Liver (tissue), 9 donors: ENCODE measurements around the gene TAB2. TPM values are rescaled to one million over a fixed set of nuclear protein-coding genes. Genes with fewer than 3 reads are reported as not detected.

ENCODE experiments used
- DNase-seq: peaks from one replicate; pipeline ENCODE4 v3.0.0-alpha.2; 2017; ENCODE audit warnings: low spot score
- H3K27ac ChIP-seq, 2 donors: one replicate each; pipeline ENCODE4 v1.7.0; 2013; ENCODE audit warnings: inconsistent platforms in 2 of 2, low read length in 2 of 2, control low read depth in 1 of 2, low read depth in 1 of 2, mild to moderate bottlenecking in 1 of 2
- H3K27me3 ChIP-seq, 4 donors: one replicate each; pipeline versions ENCODE4 v1.6.1 to v1.7.0; 2013; ENCODE audit warnings: low read length in 3 of 4, inconsistent platforms in 1 of 4, mild to moderate bottlenecking in 1 of 4, moderate library complexity in 1 of 4; ENCODE audit not compliant: control insufficient read depth in 4 of 4, insufficient read depth in 4 of 4
- H3K36me3 ChIP-seq, 4 donors: one replicate each; pipeline versions ENCODE4 v1.6.1 to v1.7.0; 2013; ENCODE audit warnings: low read length in 3 of 4, mild to moderate bottlenecking in 3 of 4, low read depth in 1 of 4, moderate library complexity in 1 of 4; ENCODE audit not compliant: control insufficient read depth in 4 of 4, insufficient read depth in 3 of 4
- H3K4me1 ChIP-seq, 4 donors: one replicate each; pipeline versions ENCODE4 v1.6.1 to v1.7.0; 2013; ENCODE audit warnings: low read length in 3 of 4, mild to moderate bottlenecking in 3 of 4, moderate library complexity in 1 of 4; ENCODE audit not compliant: control insufficient read depth in 4 of 4, insufficient read depth in 4 of 4
- H3K4me3 ChIP-seq, 3 donors: one replicate each; pipeline versions ENCODE4 v1.6.1 to v1.7.0; 2013; ENCODE audit warnings: low read length in 3 of 3, control low read depth in 1 of 3, low read depth in 1 of 3, mild to moderate bottlenecking in 1 of 3
- H3K9ac ChIP-seq, 2 donors: one replicate each; pipeline ENCODE4 v1.7.0; 2013; ENCODE audit warnings: low read length in 2 of 2, mild to moderate bottlenecking in 2 of 2, moderate library complexity in 2 of 2, control low read depth in 1 of 2, low read depth in 1 of 2
- H3K9me3 ChIP-seq, 4 donors: one replicate each; pipeline versions ENCODE4 v1.6.1 to v1.7.0; 2013; ENCODE audit warnings: low read length in 3 of 4; ENCODE audit not compliant: control insufficient read depth in 4 of 4
- ATF3 ChIP-seq: IDR thresholded peaks from 2 replicates; pipeline ENCODE4 v1.6.1; 2016; ENCODE audit warnings: antibody characterized with exemption
- EGR1 ChIP-seq, 2 donors: IDR thresholded peaks; 2 replicates each; pipeline ENCODE4 v1.6.1; 2016 to 2018; ENCODE audit warnings: antibody characterized with exemption in 2 of 2, low read depth in 2 of 2
- FOXA1 ChIP-seq: IDR thresholded peaks from 2 replicates; pipeline ENCODE4 v1.6.1; 2016; ENCODE audit warnings: antibody characterized with exemption
- FOXA2 ChIP-seq: IDR thresholded peaks from 2 replicates; pipeline ENCODE4 v1.6.1; 2016; ENCODE audit warnings: antibody characterized with exemption
- GABPA ChIP-seq, 2 donors: IDR thresholded peaks in 1 of 2; conservative IDR thresholded peaks in 1 of 2; 2 replicates each; pipeline ENCODE4 v1.6.1; 2016; ENCODE audit warnings: antibody characterized with exemption in 2 of 2, mild to moderate bottlenecking in 1 of 2, moderate library complexity in 1 of 2
- HNF4A ChIP-seq, 2 donors: conservative IDR thresholded peaks; 2 replicates each; pipeline ENCODE4 v1.6.1; 2016; ENCODE audit warnings: antibody characterized with exemption in 2 of 2, mild to moderate bottlenecking in 2 of 2
- HNF4G ChIP-seq: IDR thresholded peaks from 2 replicates; pipeline ENCODE4 v1.6.1; 2016; ENCODE audit warnings: antibody characterized with exemption
- JUND ChIP-seq, 2 donors: IDR thresholded peaks; 2 replicates each; pipeline ENCODE4 v1.6.1; 2016; ENCODE audit warnings: antibody characterized with exemption in 2 of 2
- MAX ChIP-seq: IDR thresholded peaks from 2 replicates; pipeline ENCODE4 v1.6.1; 2016; ENCODE audit warnings: antibody characterized with exemption
- NR2F2 ChIP-seq: IDR thresholded peaks from 2 replicates; pipeline ENCODE4 v1.6.1; 2016; ENCODE audit warnings: antibody characterized with exemption
- RAD21 ChIP-seq, 2 donors: IDR thresholded peaks; 2 replicates each; pipeline ENCODE4 v1.6.1; 2016; ENCODE audit warnings: antibody characterized with exemption in 2 of 2, mild to moderate bottlenecking in 2 of 2
- REST ChIP-seq: IDR thresholded peaks from 2 replicates; pipeline ENCODE4 v1.6.1; 2016; ENCODE audit warnings: antibody characterized with exemption, mild to moderate bottlenecking
- RXRA ChIP-seq, 2 donors: IDR thresholded peaks; 2 replicates each; pipeline ENCODE4 v1.6.1; 2017 to 2018; ENCODE audit warnings: antibody characterized with exemption in 2 of 2, mild to moderate bottlenecking in 1 of 2
- SP1 ChIP-seq: IDR thresholded peaks from 2 replicates; pipeline ENCODE4 v1.6.1; 2018; ENCODE audit warnings: antibody characterized with exemption, mild to moderate bottlenecking
- TAF1 ChIP-seq: conservative IDR thresholded peaks from 2 replicates; pipeline ENCODE4 v1.6.1; 2016; ENCODE audit warnings: antibody characterized with exemption, mild to moderate bottlenecking
- YY1 ChIP-seq: IDR thresholded peaks from 2 replicates; pipeline ENCODE4 v1.6.1; 2016; ENCODE audit warnings: antibody characterized with exemption, mild to moderate bottlenecking
- ZBTB33 ChIP-seq: IDR thresholded peaks from 2 replicates; pipeline ENCODE4 v1.6.1; 2016; ENCODE audit warnings: antibody characterized with exemption
- WGBS: extraction: QIAGEN DNeasy Blood & Tissue Kit; methylation state at CpG from one replicate; pipeline ENCODE4 v1.1.7; 2013; 5-methylcytosine and 5-hydroxymethylcytosine counted together
- polyA plus RNA-seq, 2 donors: library from polyadenylated mRNA; stranded (reverse) in 1 of 2; unstranded in 1 of 2; fragments of 200-250 nt in 1 of 2; fragments of >200 nt in 1 of 2; fragmentation: Nextera tagmentation in 1 of 2; extraction: Ambion mirVana in 1 of 2; gene quantifications; one replicate each; pipeline versions ENCODE4 v1.2.1 to v1.2.3, GENCODE V29; 2013 to 2015
- total RNA-seq, 2 donors: library from RNA; depleted of rRNA; stranded (reverse); fragments of >200 nt; gene quantifications; one replicate each; pipeline ENCODE4 v1.2.3, GENCODE V29; 2014
- TF ChIP-seq, protein P1 (sequence below): fragments of 150-350 bp; IDR thresholded peaks from 2 replicates; pipeline ENCODE4 v1.5.1; 2017; ENCODE audit warnings: improper control_type of control experiment, low read depth, low read length; ENCODE audit not compliant: missing input control
- donor health status: healthy.
- donor health status: healthy.
- donor health status: healthy.
- donor health status: healthy.
- donor health status: healthy.

Gene TAB2
- total and polyA plus RNA-seq, 4 donors = 10.5 to 25.6 (median 18.0) TPM

GRCh38 chr6:149428606-149429005, 111.1 kb downstream of the TAB2 start (continued):
- TF ChIP-seq GABPA (IDR thresholded peaks at IDR 0.05 in 1 of 2, conservative IDR thresholded peaks at IDR 0.05 in 1 of 2) (no peak), REST (no peak)

- 88% methylated on average over 26 of the region's 26 CpGs for WGBS
- no peak overlapping the region for H3K9ac ChIP-seq
- no peak for DNase-seq
- no peaks in the 10 kb centered on the region for H3K27me3 ChIP-seq
- TF ChIP-seq, protein P1, sequence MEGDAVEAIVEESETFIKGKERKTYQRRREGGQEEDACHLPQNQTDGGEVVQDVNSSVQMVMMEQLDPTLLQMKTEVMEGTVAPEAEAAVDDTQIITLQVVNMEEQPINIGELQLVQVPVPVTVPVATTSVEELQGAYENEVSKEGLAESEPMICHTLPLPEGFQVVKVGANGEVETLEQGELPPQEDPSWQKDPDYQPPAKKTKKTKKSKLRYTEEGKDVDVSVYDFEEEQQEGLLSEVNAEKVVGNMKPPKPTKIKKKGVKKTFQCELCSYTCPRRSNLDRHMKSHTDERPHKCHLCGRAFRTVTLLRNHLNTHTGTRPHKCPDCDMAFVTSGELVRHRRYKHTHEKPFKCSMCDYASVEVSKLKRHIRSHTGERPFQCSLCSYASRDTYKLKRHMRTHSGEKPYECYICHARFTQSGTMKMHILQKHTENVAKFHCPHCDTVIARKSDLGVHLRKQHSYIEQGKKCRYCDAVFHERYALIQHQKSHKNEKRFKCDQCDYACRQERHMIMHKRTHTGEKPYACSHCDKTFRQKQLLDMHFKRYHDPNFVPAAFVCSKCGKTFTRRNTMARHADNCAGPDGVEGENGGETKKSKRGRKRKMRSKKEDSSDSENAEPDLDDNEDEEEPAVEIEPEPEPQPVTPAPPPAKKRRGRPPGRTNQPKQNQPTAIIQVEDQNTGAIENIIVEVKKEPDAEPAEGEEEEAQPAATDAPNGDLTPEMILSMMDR = no peak
- TF ChIP-seq JUND (IDR thresholded peaks at IDR 0.05) (no peak), HNF4G (no peak), RXRA (IDR thresholded peaks at IDR 0.05) (no peak), SP1 (no peak), YY1 (no peak), GABPA (IDR thresholded peaks at IDR 0.05 in 1 of 2, conservative IDR thresholded peaks at IDR 0.05 in 1 of 2) (no peak), ATF3 (no peak), EGR1 (IDR thresholded peaks at IDR 0.05; ENCODE audit: low read depth in 2 of 2) (no peak), RAD21 (IDR thresholded peaks at IDR 0.05) (no peak), FOXA2 (no peak), NR2F2 (no peak), REST (no peak), TAF1 (no peak), ZBTB33 (no peak), HNF4A (conservative IDR thresholded peaks at IDR 0.05) (no peak), FOXA1 (no peak), MAX (no peak)
- H3K27ac ChIP-seq = no peak overlapping the region
- H3K36me3 ChIP-seq = no peaks in the 10 kb centered on the region
- H3K9me3 ChIP-seq = no peaks in the 10 kb centered on the region
- H3K4me1 ChIP-seq = peaks cover 0 to 7% (median under 1%) of the 10 kb centered on the region in 4 donors
- no peak overlapping the region for H3K4me3 ChIP-seq
Observed at GRCh38 chr6:149429427-149430360, 112.2 kb downstream of the TAB2 start.
